ENCODE results near the gene MYPN. TPM values are rescaled to one million over a fixed set of nuclear protein-coding genes. Genes with fewer than 3 reads are reported as not detected.
"Not testable (repeated sequence)": the region's sequence is repeated elsewhere in the genome, so short reads cannot be mapped to it uniquely, and the experiment has no call there.

MYPN gene
- total and polyA plus RNA-seq, 11 donors: 33.4 to 240 (median 152) TPM

DNA sequence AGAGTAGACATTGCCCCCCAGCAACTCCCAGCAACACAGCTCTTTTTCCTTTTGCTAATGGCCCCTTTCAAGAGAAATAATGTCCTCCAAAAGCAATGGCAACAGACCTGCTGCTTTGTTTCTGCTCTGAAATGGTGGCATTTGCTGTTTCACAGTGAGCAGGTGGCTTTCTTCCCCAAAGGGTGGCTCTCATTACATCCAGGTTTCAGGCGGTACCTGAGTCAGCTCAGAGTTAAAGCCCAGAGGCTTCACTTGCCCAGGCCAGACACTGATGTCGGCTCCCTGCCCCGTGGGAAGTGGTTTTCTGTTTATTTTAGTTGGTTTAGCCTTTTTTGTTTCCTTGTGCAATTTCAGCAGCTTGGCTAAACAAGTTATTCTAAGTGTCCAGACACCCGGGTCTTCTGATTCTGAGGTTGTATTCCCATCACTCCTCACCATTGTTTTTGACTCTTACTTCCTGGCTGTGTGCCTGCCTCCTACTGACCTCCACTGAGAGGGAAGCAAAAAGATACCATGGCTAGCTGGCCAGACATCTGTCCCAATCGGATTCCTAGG is 130.4 kb downstream of the MYPN start:
- DNase-seq (no peak), ATAC-seq (no peak)
- Histone ChIP-seq H3K27ac (no peak overlapping the region), H3K4me3 (no peak overlapping the region), H3K27me3 (no peaks in the 10 kb centered on the region), H3K9me3 (no peaks in the 10 kb centered on the region), H3K4me1 (no peaks in the 10 kb centered on the region), H3K36me3 (no peaks in the 10 kb centered on the region)
- TF ChIP-seq POLR2A (IDR thresholded peaks at IDR 0.05): no peak
- TF ChIP-seq, protein P1, sequence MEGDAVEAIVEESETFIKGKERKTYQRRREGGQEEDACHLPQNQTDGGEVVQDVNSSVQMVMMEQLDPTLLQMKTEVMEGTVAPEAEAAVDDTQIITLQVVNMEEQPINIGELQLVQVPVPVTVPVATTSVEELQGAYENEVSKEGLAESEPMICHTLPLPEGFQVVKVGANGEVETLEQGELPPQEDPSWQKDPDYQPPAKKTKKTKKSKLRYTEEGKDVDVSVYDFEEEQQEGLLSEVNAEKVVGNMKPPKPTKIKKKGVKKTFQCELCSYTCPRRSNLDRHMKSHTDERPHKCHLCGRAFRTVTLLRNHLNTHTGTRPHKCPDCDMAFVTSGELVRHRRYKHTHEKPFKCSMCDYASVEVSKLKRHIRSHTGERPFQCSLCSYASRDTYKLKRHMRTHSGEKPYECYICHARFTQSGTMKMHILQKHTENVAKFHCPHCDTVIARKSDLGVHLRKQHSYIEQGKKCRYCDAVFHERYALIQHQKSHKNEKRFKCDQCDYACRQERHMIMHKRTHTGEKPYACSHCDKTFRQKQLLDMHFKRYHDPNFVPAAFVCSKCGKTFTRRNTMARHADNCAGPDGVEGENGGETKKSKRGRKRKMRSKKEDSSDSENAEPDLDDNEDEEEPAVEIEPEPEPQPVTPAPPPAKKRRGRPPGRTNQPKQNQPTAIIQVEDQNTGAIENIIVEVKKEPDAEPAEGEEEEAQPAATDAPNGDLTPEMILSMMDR (IDR thresholded peaks at IDR 0.05): no peak
- 50 to 71% (median 60%) methylated on average over 5 of the region's 5 CpGs for WGBS, 4 donors
- intact Hi-C loops (cut with DNase I): no loop called here

DNA sequence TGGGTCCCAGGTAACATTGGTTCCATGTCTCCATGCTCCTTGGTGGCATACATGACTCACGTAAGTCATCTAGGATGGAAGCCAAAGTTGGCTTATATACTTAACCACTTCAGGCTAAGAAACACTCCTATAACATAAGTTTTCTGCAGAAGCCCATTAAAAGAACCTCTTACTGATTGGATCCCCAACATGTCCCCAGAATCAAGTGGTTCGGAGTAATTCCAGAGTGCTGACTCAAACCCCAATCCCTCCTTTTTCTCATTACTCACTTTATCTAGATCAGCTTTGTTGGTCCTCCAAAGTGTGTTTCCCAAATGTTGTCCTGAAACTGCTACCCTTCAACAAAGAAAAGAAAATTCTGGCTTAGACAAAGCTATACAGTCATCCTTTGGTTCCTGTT is 132.8 kb downstream of the MYPN start:
- no peaks in the 10 kb centered on the region for H3K27me3 ChIP-seq
- intact Hi-C loops (cut with DNase I): no loop called here
- WGBS, 4 donors: 59 to 91% (median 83%) methylated on average over 2 of the region's 2 CpGs
- H3K4me1 ChIP-seq: no peaks in the 10 kb centered on the region
- no peak for DNase-seq
- no peaks in the 10 kb centered on the region for H3K9me3 ChIP-seq
- no peak overlapping the region for H3K4me3 ChIP-seq
- TF ChIP-seq, protein P1 (IDR thresholded peaks at IDR 0.05): no peak
- TF ChIP-seq POLR2A (IDR thresholded peaks at IDR 0.05): no peak
- ATAC-seq: no peak
- no peaks in the 10 kb centered on the region for H3K36me3 ChIP-seq
- no peak overlapping the region for H3K27ac ChIP-seq

DNA sequence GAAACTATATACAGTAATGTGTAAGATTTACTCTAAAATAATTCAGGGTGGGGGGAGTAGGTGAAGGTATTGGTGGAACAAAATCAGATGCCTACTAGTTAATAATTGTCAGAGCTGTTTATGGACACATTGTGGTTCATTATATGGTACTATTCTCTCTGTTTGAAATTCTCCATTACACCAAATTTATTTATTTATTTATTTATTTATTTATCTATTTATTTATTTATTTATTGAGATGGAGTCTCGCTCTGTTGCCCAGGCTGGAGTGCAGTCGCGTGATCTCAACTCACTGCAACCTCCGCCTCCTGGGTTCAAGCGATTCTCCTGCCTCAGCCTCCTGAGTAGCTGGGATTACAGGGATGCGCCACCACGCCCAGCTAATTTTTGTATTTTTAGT is 137.1 kb downstream of the MYPN start:
- 87 to 96% (median 95%) methylated on average over 7 of the region's 7 CpGs for WGBS, 4 donors

DNA sequence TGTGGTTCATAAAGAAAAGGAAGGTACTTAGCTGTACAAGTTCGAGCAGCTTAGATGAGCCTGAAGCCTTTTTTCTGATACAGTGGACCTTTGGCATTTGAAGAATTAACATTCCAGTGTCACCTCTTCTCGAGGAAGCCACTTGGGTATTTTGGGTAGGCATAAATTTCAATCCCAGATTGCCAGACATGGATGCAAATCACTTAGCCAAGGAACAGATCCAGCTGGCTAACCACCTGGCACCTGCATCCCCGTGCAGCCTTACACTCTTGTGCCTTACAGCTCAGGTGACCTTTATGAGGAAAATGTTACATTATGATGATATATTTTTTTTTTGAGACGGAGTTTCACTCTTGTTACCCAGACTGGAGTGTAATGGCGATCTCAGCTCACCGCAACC is 138.6 kb downstream of the MYPN start:
- DNase-seq (no peak), ATAC-seq (no peak)
- Histone ChIP-seq H3K27me3 (no peaks in the 10 kb centered on the region), H3K4me3 (no peak overlapping the region), H3K27ac (no peak overlapping the region), H3K36me3 (no peaks in the 10 kb centered on the region), H3K4me1 (peaks cover 0 to 9% (median 0%) of the 10 kb centered on the region in 12 donors), H3K9me3 (no peaks in the 10 kb centered on the region)
- 69 to 85% (median 78%) methylated on average over 6 of the region's 6 CpGs for WGBS, 4 donors
- TF ChIP-seq, protein P1 (IDR thresholded peaks at IDR 0.05): no peak
- TF ChIP-seq POLR2A (IDR thresholded peaks at IDR 0.05): no peak
- intact Hi-C loops (cut with DNase I): no loop called here

More for the DNA sequence above, 137.1 kb downstream of the MYPN start:
- H3K4me1 ChIP-seq; intact Hi-C loops (cut with DNase I); H3K36me3 ChIP-seq; H3K27me3 ChIP-seq; H3K4me3 ChIP-seq; H3K9me3 ChIP-seq; H3K27ac ChIP-seq; DNase-seq; ATAC-seq: not testable (repeated sequence)

DNA sequence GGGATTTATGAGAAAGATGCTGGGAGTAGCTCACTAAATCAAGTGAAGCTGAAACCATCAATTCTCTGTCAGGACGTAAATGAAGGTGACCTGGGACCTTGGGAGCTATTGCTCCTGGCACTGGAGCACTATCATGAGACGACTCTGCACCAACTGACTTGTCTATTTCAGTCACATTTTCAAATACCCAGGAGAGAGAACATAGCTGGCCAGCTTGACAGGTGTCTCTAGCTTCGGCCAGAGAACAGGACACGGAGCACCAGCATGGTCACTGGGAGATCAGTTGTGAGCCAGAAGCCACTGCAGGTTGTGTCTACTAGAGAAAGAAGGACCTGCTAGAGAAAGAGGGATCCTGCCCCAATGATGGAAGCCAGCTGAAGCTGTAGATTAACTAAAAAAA is 140.0 kb downstream of the MYPN start:
- TF ChIP-seq, protein P1 (IDR thresholded peaks at IDR 0.05): no peak
- no peak for TF ChIP-seq POLR2A (IDR thresholded peaks at IDR 0.05)
- no peaks in the 10 kb centered on the region for H3K27me3 ChIP-seq
- DNase-seq: no peak
- WGBS, 4 donors: 57 to 65% (median 60%) methylated on average over 4 of the region's 4 CpGs
- H3K4me1 ChIP-seq: peaks cover 0 to 9% (median 0%) of the 10 kb centered on the region in 12 donors
- H3K27ac ChIP-seq: no peak overlapping the region
- H3K9me3 ChIP-seq: no peaks in the 10 kb centered on the region
- H3K36me3 ChIP-seq: no peaks in the 10 kb centered on the region
- no peak overlapping the region for H3K4me3 ChIP-seq
- intact Hi-C loops (cut with DNase I): no loop called here
- no peak for ATAC-seq
